GM23248 (cell line): ENCODE results near the gene ARHGAP23. TPM values are rescaled to one million over a fixed set of nuclear protein-coding genes. Genes with fewer than 3 reads are reported as not detected.

ENCODE experiments used
- DNase-seq: peaks from one replicate; pipeline ENCODE4 v3.0.0-alpha.2; 2015
- H2AFZ ChIP-seq: fragments of 200-600 bp; sonication (generic); 2 replicates; pipeline ENCODE4 v1.6.1; 2016; ENCODE audit warnings: antibody characterized with exemption
- H3F3A ChIP-seq: fragments of 200-600 bp; sonication (generic); 2 replicates; pipeline ENCODE4 v1.6.1; 2016; ENCODE audit warnings: mild to moderate bottlenecking, antibody characterized with exemption, mixed run types; ENCODE audit not compliant: insufficient read depth
- H3K27ac ChIP-seq: fragments of 200-600 bp; sonication (generic); 2 replicates; pipeline ENCODE4 v1.5.1; 2016; ENCODE audit warnings: mild to moderate bottlenecking
- H3K27me3 ChIP-seq: fragments of 200-600 bp; sonication (generic); replicated peaks from 2 replicates; pipeline ENCODE4 v1.6.1; 2016; ENCODE audit warnings: mild to moderate bottlenecking; ENCODE audit not compliant: insufficient read depth
- H3K36me3 ChIP-seq: fragments of 200-600 bp; sonication (generic); 2 replicates; pipeline ENCODE4 v1.6.1; 2016; ENCODE audit warnings: low read depth, mild to moderate bottlenecking
- H3K4me1 ChIP-seq: fragments of 200-600 bp; sonication (generic); 2 replicates; pipeline ENCODE4 v1.6.1; 2016; ENCODE audit warnings: mild to moderate bottlenecking; ENCODE audit not compliant: insufficient read depth
- H3K4me2 ChIP-seq: fragments of 200-600 bp; sonication (generic); one replicate; pipeline ENCODE4 v1.6.1; 2016; ENCODE audit warnings: mild to moderate bottlenecking; ENCODE audit not compliant: unreplicated experiment
- H3K4me3 ChIP-seq: fragments of 200-600 bp; sonication (generic); 2 replicates; pipeline ENCODE4 v1.5.1; 2016; ENCODE audit warnings: mild to moderate bottlenecking
- H3K79me2 ChIP-seq: fragments of 200-600 bp; sonication (generic); 2 replicates; pipeline ENCODE4 v1.6.1; 2016; ENCODE audit warnings: mild to moderate bottlenecking; ENCODE audit not compliant: insufficient read depth
- H3K9ac ChIP-seq: fragments of 200-600 bp; sonication (generic); 2 replicates; pipeline ENCODE4 v1.6.1; 2016; ENCODE audit warnings: mild to moderate bottlenecking
- H3K9me2 ChIP-seq: fragments of 200-600 bp; sonication (generic); 2 replicates; pipeline ENCODE4 v1.6.1; 2016; ENCODE audit warnings: mixed run types, mild to moderate bottlenecking, moderate library complexity; ENCODE audit not compliant: insufficient read depth
- H3K9me3 ChIP-seq: fragments of 200-600 bp; sonication (generic); one replicate; pipeline ENCODE4 v1.6.1; 2017; ENCODE audit warnings: low read depth
- H4K20me1 ChIP-seq: fragments of 200-600 bp; sonication (generic); 2 replicates; pipeline ENCODE4 v1.6.0; 2016; ENCODE audit not compliant: insufficient read depth
- EZH2 ChIP-seq: fragments of 200-600 bp; sonication (generic); IDR thresholded peaks from 2 replicates; pipeline ENCODE4 v1.6.1; 2018; ENCODE audit warnings: antibody characterized with exemption, mild to moderate bottlenecking; ENCODE audit not compliant: insufficient read depth, poor library complexity, severe bottlenecking
- EZH2phosphoT487 ChIP-seq: fragments of 200-600 bp; sonication (generic); IDR thresholded peaks from 2 replicates; pipeline ENCODE4 v1.6.1; 2018; ENCODE audit warnings: antibody characterized with exemption, moderate library complexity, mild to moderate bottlenecking, low read depth; ENCODE audit not compliant: insufficient read depth
- WGBS, 2 experiments: methylation state at CpG; one replicate each; pipeline ENCODE4 v1.1.6; 2015 to 2017; ENCODE audit warnings: low lambda C conversion rate in 2 of 2, low coverage in 1 of 2; ENCODE audit errors: missing lambda C conversion rate in 2 of 2; 5-methylcytosine and 5-hydroxymethylcytosine counted together
- in situ Hi-C: fragments of 300-500 bp; cut with MboI; formaldehyde crosslinking; loops from 2 replicates; pipeline ENCODE4 v1.15.0; 2020
- polyA plus RNA-seq: library from polyadenylated mRNA; unstranded; fragments of >200 nt; fragmentation: Nextera tagmentation; extraction: Ambion mirVana; gene quantifications from 2 replicates; pipeline ENCODE4 v1.2.1, GENCODE V29; 2016
- total RNA-seq: library from RNA; depleted of rRNA; stranded (reverse); fragments of >200 nt; shearing (Covaris generic); gene quantifications from 2 replicates; pipeline ENCODE4 v1.2.3, GENCODE V29; 2014

ARHGAP23 gene
- total and polyA plus RNA-seq, 2 experiments from 2014 or later = 6.6 to 69.4 TPM

- Histone ChIP-seq H3K79me2 (no peaks in the 10 kb centered on the region), H2AFZ (no peak overlapping the region), H3K4me2 (no peak overlapping the region), H3F3A (no peaks in the 10 kb centered on the region), H4K20me1 (no peaks in the 10 kb centered on the region), H3K27me3 (no peaks in the 10 kb centered on the region), H3K9me3 (no peaks in the 10 kb centered on the region), H3K36me3 (no peaks in the 10 kb centered on the region), H3K4me3 (no peak overlapping the region), H3K9ac (no peak overlapping the region), H3K9me2 (no peaks in the 10 kb centered on the region), H3K27ac (no peak overlapping the region), H3K4me1 (peaks cover 4% of the 10 kb centered on the region; the same call in 1 of the 2 replicates)
- in situ Hi-C loops = no loop called here
- DNase-seq = peak; percentile 33
- TF ChIP-seq EZH2phosphoT487 (no peak), EZH2 (no peak)
- WGBS, 2 experiments = 61 to 65% methylated on average over 8 of the region's 8 CpGs
Observed at GRCh38 chr17:38554430-38555350, 126.4 kb downstream of the ARHGAP23 start.

GRCh38 chr17:38556239-38556638 lies 128.0 kb downstream of the ARHGAP23 start:
- no peaks in the 10 kb centered on the region for H3K9me3 ChIP-seq
- no peak for DNase-seq
- H3K36me3 ChIP-seq = no peaks in the 10 kb centered on the region
- 77 to 80% methylated on average over 6 of the region's 6 CpGs for WGBS, 2 experiments
- no peak overlapping the region for H2AFZ ChIP-seq
- no peaks in the 10 kb centered on the region for H3K9me2 ChIP-seq
- TF ChIP-seq EZH2 (no peak), EZH2phosphoT487 (no peak)
- in situ Hi-C loops = no loop called here
- no peak overlapping the region for H3K9ac ChIP-seq
- no peak overlapping the region for H3K4me3 ChIP-seq
- no peaks in the 10 kb centered on the region for H3K79me2 ChIP-seq
- H3F3A ChIP-seq = no peaks in the 10 kb centered on the region
- H3K27me3 ChIP-seq = no peaks in the 10 kb centered on the region
- H3K4me2 ChIP-seq = no peak overlapping the region
- no peaks in the 10 kb centered on the region for H4K20me1 ChIP-seq
- peaks cover 4% of the 10 kb centered on the region; the same call in 1 of the 2 replicates for H3K4me1 ChIP-seq
- H3K27ac ChIP-seq = no peak overlapping the region

- in situ Hi-C loops = no loop called here
- Histone ChIP-seq H3K9me2 (no peaks in the 10 kb centered on the region), H3K9me3 (no peaks in the 10 kb centered on the region), H3K36me3 (no peaks in the 10 kb centered on the region), H3K27ac (no peak overlapping the region), H3K4me1 (peaks cover 4% of the 10 kb centered on the region; the same call in 1 of the 2 replicates), H3K4me3 (peak overlapping the region; percentile 70; the same call in 1 of the 2 replicates), H3K4me2 (peak overlapping the region; percentile 92), H3K9ac (peak overlapping the region; percentile 19), H4K20me1 (no peaks in the 10 kb centered on the region), H2AFZ (no peak overlapping the region), H3K79me2 (no peaks in the 10 kb centered on the region), H3F3A (no peaks in the 10 kb centered on the region), H3K27me3 (no peaks in the 10 kb centered on the region)
- TF ChIP-seq EZH2 (no peak), EZH2phosphoT487 (no peak)
- no peak for DNase-seq
- WGBS, 2 experiments = 71 to 74% methylated on average over 6 of the region's 6 CpGs
Observed at GRCh38 chr17:38557396-38557795, 129.1 kb downstream of the ARHGAP23 start.

GRCh38 chr17:38557836-38558727 lies 129.8 kb downstream of the ARHGAP23 start:
- H3K9me3 ChIP-seq = no peaks in the 10 kb centered on the region

More at GRCh38 chr17:38557836-38558727, 129.8 kb downstream of the ARHGAP23 start:
- Histone ChIP-seq H4K20me1 (no peaks in the 10 kb centered on the region), H3K79me2 (no peaks in the 10 kb centered on the region), H3K27me3 (no peaks in the 10 kb centered on the region), H3K4me2 (peak overlapping the region; percentile 92), H3K36me3 (no peaks in the 10 kb centered on the region), H3K4me3 (peak overlapping the region; percentile 70), H3K4me1 (peaks cover 4% of the 10 kb centered on the region; the same call in 1 of the 2 replicates), H3K9me2 (no peaks in the 10 kb centered on the region), H3F3A (no peaks in the 10 kb centered on the region), H3K9ac (peak overlapping the region; percentile 19), H2AFZ (peak overlapping the region; percentile 91), H3K27ac (no peak overlapping the region)
- in situ Hi-C loops = no loop called here
- TF ChIP-seq EZH2phosphoT487 (no peak), EZH2 (no peak)
- peak; percentile 97 for DNase-seq
- WGBS, 2 experiments = 6 to 7% methylated on average over 38 to 51 of the region's 52 CpGs
